K562 (cell line): ENCODE data around the gene TBC1D10A. TPM values are rescaled to one million over a fixed set of nuclear protein-coding genes. Genes with fewer than 3 reads are reported as not detected.

Experiments
- ATAC-seq: fragments of 200-7000 bp; cut with Tn5 transposase; 3 replicates; pipeline ENCODE4 v1.9.1; 2020; ENCODE audit warnings: moderate library complexity
- BruUV-seq: library from RNA; stranded (reverse); fragments of 400-500 nt; replicated peaks from 2 replicates; lab custom pipeline; 2021; lab: Mats Ljungman, UMichigan
- CTCF ChIA-PET: fragments of 300-600 bp; formaldehyde crosslinking; extraction: SDS; loops from one replicate; lab custom pipeline; 2021; ENCODE audit warnings: low intra/inter-chr PET ratio; lab: Yijun Ruan, JAX
- POLR2A ChIA-PET: fragments of 300-600, 350-650 bp; sonication (Branson Sonifier 250); formaldehyde crosslinking; extraction: SDS; loops from one replicate; lab custom pipeline; 2021; ENCODE audit warnings: antibody characterized with exemption, inconsistent platforms; lab: Yijun Ruan, JAX
- DNase-seq, 4 experiments: peaks; one replicate each; pipeline versions ENCODE4 v3.0.0 to v3.0.0-alpha.2; 2011 to 2018; ENCODE audit warnings: low spot score in 3 of 4, mixed read lengths in 3 of 4; ENCODE audit errors: extremely low read depth in 1 of 4
- FAIRE-seq: peaks from 2 replicates; lab custom pipeline; 2011; peaks lifted over from hg19 to GRCh38; lab: Jason Lieb, UNC
- H2AFZ ChIP-seq: 2 replicates; pipeline ENCODE4 v1.6.0; 2011; ENCODE audit warnings: low read depth, low read length, control low read depth, inconsistent platforms
- H3K27ac ChIP-seq: fragments of 200-600 bp; 3 replicates; pipeline ENCODE4 v1.8.0; 2011; ENCODE audit warnings: low read depth, mild to moderate bottlenecking, control low read depth, inconsistent platforms, low read length, moderate library complexity, mixed read lengths; ENCODE audit errors: extremely low read depth
- H3K27me3 ChIP-seq, 2 experiments: fragments of 300-600 bp in 1 of 2; 2 replicates in 1 of 2; 3 replicates in 1 of 2; pipeline versions ENCODE4 v1.6.0 to v1.8.0; 2011; ENCODE audit warnings: inconsistent platforms in 2 of 2, low read length in 2 of 2, mild to moderate bottlenecking in 1 of 2, mixed read lengths in 1 of 2, moderate library complexity in 1 of 2; ENCODE audit not compliant: control insufficient read depth in 2 of 2, insufficient read depth in 2 of 2
- H3K36me3 ChIP-seq: fragments of 300-600 bp; 3 replicates; pipeline ENCODE4 v1.8.0; 2011; ENCODE audit warnings: mild to moderate bottlenecking, low read length, inconsistent platforms; ENCODE audit not compliant: control insufficient read depth, insufficient read depth
- H3K4me1 ChIP-seq, 2 experiments: fragments of 200-600 bp in 1 of 2; replicated peaks in 1 of 2; 2 replicates in 1 of 2; 3 replicates in 1 of 2; pipeline versions ENCODE4 v1.5.1 to v1.8.0; 2011; ENCODE audit warnings: inconsistent platforms in 2 of 2, low read length in 2 of 2, mild to moderate bottlenecking in 1 of 2, mixed read lengths in 1 of 2, moderate library complexity in 1 of 2; ENCODE audit not compliant: control insufficient read depth in 2 of 2, insufficient read depth in 2 of 2
- H3K4me2 ChIP-seq: 2 replicates; pipeline ENCODE4 v1.6.1; 2011; ENCODE audit warnings: low read length, control low read depth, inconsistent platforms, mixed read lengths; ENCODE audit not compliant: insufficient read depth
- H3K4me3 ChIP-seq: fragments of 200-600 bp; sonication (generic), shearing (Covaris generic); 2 replicates; pipeline ENCODE4 v1.5.1; 2016; ENCODE audit warnings: control low read depth, inconsistent platforms
- H3K79me2 ChIP-seq: fragments of 200-600 bp; 3 replicates; pipeline ENCODE4 v1.8.0; 2011; ENCODE audit warnings: low read length, inconsistent platforms; ENCODE audit not compliant: control insufficient read depth, insufficient read depth
- H3K9ac ChIP-seq, 2 experiments: 2 replicates each; pipeline versions ENCODE4 v1.6.0 to v1.6.1; 2011; ENCODE audit warnings: low read depth in 2 of 2, low read length in 2 of 2, control low read depth in 1 of 2, inconsistent platforms in 1 of 2, mild to moderate bottlenecking in 1 of 2, mixed read lengths in 1 of 2; ENCODE audit not compliant: insufficient read depth in 1 of 2
- H3K9me1 ChIP-seq: one replicate; pipeline ENCODE4 v1.6.0; 2011; ENCODE audit warnings: inconsistent platforms, mild to moderate bottlenecking, low read length, moderate library complexity; ENCODE audit not compliant: control insufficient read depth, insufficient read depth
- H3K9me3 ChIP-seq: replicated peaks from 2 replicates; pipeline ENCODE4 v1.5.1; 2011; ENCODE audit warnings: low read depth, low read length, inconsistent platforms; ENCODE audit not compliant: control insufficient read depth, insufficient read depth
- H4K20me1 ChIP-seq: replicated peaks from 2 replicates; pipeline ENCODE4 v1.6.1; 2011; ENCODE audit warnings: low read length, inconsistent platforms, mixed read lengths; ENCODE audit not compliant: control insufficient read depth, insufficient read depth
- CBFA2T3 ChIP-seq: fragments of 450-650 bp; IDR thresholded peaks from 2 replicates; pipeline ENCODE4 v1.6.1; 2017
- HDGF ChIP-seq: fragments of 450-650 bp; IDR thresholded peaks from 2 replicates; pipeline ENCODE4 v1.6.1; 2016
- HSF4 ChIP-seq: fragments of 250-450 bp; sonication (Bioruptor Pico); IDR thresholded peaks from 2 replicates; pipeline ENCODE4 v2.1.2; 2022; ENCODE audit warnings: mild to moderate bottlenecking, moderate library complexity, borderline replicate concordance
- PHTF2 ChIP-seq: fragments of 250-450 bp; sonication (Bioruptor Pico); IDR thresholded peaks from 2 replicates; pipeline ENCODE4 v1.5.0; 2021; ENCODE audit warnings: mild to moderate bottlenecking
- POLR2B ChIP-seq: fragments of 450-650 bp; IDR thresholded peaks from 2 replicates; pipeline ENCODE4 v1.6.1; 2018; ENCODE audit warnings: low read depth; ENCODE audit not compliant: partially characterized antibody
- SMARCA5 ChIP-seq: fragments of 450-650 bp; IDR thresholded peaks from 2 replicates; pipeline ENCODE4 v1.6.1; 2016
- SRF ChIP-seq, 2 experiments: fragments of 250-450, 450-650 bp in 1 of 2; sonication (Bioruptor Pico) in 1 of 2; sonication (generic) in 1 of 2; formaldehyde crosslinking; IDR thresholded peaks; 2 replicates each; pipeline versions ENCODE4 v1.5.0 to v1.5.1; 2020 to 2022; ENCODE audit warnings: mild to moderate bottlenecking in 1 of 2, missing genetic modification reagents in 1 of 2
- SRSF9 ChIP-seq: fragments of 200-400 bp; formaldehyde crosslinking; IDR thresholded peaks from 2 replicates; pipeline ENCODE4 v1.6.1; 2017; ENCODE audit warnings: low read depth, low read length, borderline replicate concordance
- ZSCAN29 ChIP-seq: fragments of 450-650 bp; IDR thresholded peaks from 2 replicates; pipeline ENCODE4 v1.6.1; 2017
- WGBS: fragments of 100-300 bp; shearing (Covaris generic); methylation state at CpG from one replicate; pipeline ENCODE4 v1.1.6; 2016; ENCODE audit warnings: low coverage, mixed read lengths; ENCODE audit not compliant: insufficient coverage; ENCODE audit errors: missing lambda C conversion rate; 5-methylcytosine and 5-hydroxymethylcytosine counted together
- in situ Hi-C: fragments of 300-500 bp; cut with MboI; formaldehyde crosslinking; loops from 4 replicates; pipeline ENCODE4 v1.15.0; 2018; ENCODE audit warnings: inconsistent platforms, mixed read lengths
- intact Hi-C: fragments of 100-400 bp; cut with micrococcal nuclease; formaldehyde crosslinking; loops from 2 replicates; pipeline ENCODE4 v1.14.2; 2022
- polyA plus RNA-seq, 8 experiments: library from polyadenylated mRNA; depleted of rRNA in 4 of 8; stranded (reverse) in 5 of 8; unstranded in 3 of 8; fragments of >200 nt; fragmentation: Nextera tagmentation in 2 of 8; fragmentation: Illumina TruSeq in 1 of 8; extraction: Ambion mirVana in 2 of 8; extraction: Trizol in 1 of 8; gene quantifications; 2 replicates each; pipeline versions ENCODE4 v1.2.1 to v1.2.3, GENCODE V29; 2011 to 2014; ENCODE audit warnings: inconsistent platforms in 1 of 8, missing spikeins in 1 of 8
- total RNA-seq, 7 experiments: library from RNA; depleted of rRNA in 6 of 7; stranded (reverse); fragments of >200 nt in 6 of 7; fragmentation: Illumina TruSeq in 2 of 7; extraction: Trizol in 2 of 7; gene quantifications; 2 replicates each; pipeline versions ENCODE4 v1.2.1 to v1.2.3, GENCODE V29; 2011 to 2021; ENCODE audit warnings: low replicate concordance in 1 of 7

The TBC1D10A gene
- total and polyA plus RNA-seq, 9 of the 15 experiments (the other 6 are each of a cell fraction or from before 2014, with no cell fraction given), result 0.13 to 10.4 (median 4.6) TPM

GRCh38 chr22:30372915-30373314 lies 46.2 kb upstream of the TBC1D10A start:
- H3K9me1 ChIP-seq, result no peaks in the 10 kb centered on the region
- no peak overlapping the region for H2AFZ ChIP-seq
- FAIRE-seq (no peak), ATAC-seq (no peak), DNase-seq (no peak)
- intact Hi-C loops (no loop called here), in situ Hi-C loops (no loop called here)
- H3K27ac ChIP-seq, result no peak overlapping the region
- TF ChIP-seq SRSF9 (no peak), HSF4 (no peak), ZSCAN29 (no peak), CBFA2T3 (no peak), HDGF (no peak), PHTF2 (CRISPR knock-in tag) (no peak), SMARCA5 (no peak), SRF (CRISPR knock-in tag; IDR thresholded peaks at IDR 0.05) (no peak), POLR2B (no peak)
- no TSS peak for BruUV-seq
- no peak overlapping the region for H3K4me3 ChIP-seq
- peaks cover 0 to 15% of the 10 kb centered on the region in 2 experiments; a peak in 2 of 5 replicates for H3K4me1 ChIP-seq
- POLR2A ChIA-PET, result interaction anchor here (2.4 kb wide), 1 partner anchor 9 kb away, joined by 9 read pairs; no protein-coding TSS in a partner anchor
- H4K20me1 ChIP-seq, result no peaks in the 10 kb centered on the region
- no peaks in the 10 kb centered on the region; a peak in 1 of 5 replicates for H3K27me3 ChIP-seq
- CTCF ChIA-PET, result no interaction called here
- 28% methylated on average over 6 of the region's 8 CpGs for WGBS
- no peak overlapping the region for H3K4me2 ChIP-seq
- H3K9me3 ChIP-seq, result no peaks in the 10 kb centered on the region
- H3K9ac ChIP-seq, result no peak overlapping the region
- H3K36me3 ChIP-seq, result no peaks in the 10 kb centered on the region
- H3K79me2 ChIP-seq, result no peaks in the 10 kb centered on the region
